GM20000 (cell line): Measurements from ENCODE around the gene SYT15.
A peak's percentile ranks its signal among the peaks of the same experiment; 100 is the strongest.

Experiments
- DNase-seq: peaks from one replicate; pipeline ENCODE4 v3.0.0; 2012; ENCODE audit warnings: low spot score
- TF ChIP-seq, protein P1 (sequence below): IDR thresholded peaks from 2 replicates; pipeline ENCODE4 v1.5.1; 2012; ENCODE audit warnings: mild to moderate bottlenecking, control low read depth; ENCODE audit errors: extremely low read depth, missing control alignments

SYT15 gene

DNA sequence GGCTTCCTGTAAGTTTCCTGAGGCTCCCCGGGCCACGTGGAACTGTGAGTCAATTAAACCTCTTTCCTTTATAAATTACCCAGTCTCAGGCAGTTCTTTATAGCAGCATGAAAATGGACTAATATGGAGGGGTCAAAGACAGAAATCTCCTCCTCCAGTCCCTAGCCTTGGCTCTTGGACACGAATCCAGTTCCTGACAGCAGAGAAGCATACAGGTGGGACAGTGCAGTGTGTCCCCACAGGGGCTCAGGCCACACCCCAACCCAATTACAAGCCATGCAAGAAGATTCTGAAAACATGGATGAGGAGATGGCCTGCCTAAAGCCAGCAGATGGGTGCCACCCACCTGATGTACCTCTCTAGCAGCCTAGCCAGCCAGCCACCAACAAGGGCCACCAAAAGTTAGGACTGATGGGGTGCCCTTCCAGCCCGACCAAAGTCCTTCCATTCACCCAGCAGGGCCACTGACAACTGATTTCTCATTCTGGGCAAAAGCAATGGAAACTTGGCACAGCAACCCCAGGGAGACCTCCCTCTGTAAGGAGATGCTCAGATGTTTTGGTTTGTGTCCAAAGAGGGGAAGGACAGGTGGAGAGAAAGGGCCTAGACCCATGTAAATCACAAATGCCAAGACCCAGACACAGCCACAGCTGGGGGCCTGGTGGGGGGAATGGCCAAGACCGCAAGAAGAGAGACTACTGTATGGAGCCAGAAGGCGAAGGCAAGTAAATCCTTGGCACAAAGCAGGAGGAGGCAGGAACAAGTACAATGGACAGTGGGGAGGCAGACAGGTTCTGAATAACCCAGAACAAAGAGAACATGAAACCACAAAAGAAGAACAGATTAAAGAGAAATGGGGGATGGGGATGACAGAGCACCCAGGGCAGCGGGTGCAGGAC is 36.1 kb upstream of the SYT15 start:
- DNase-seq, result no peak

GRCh38 chr10:46543466-46544377 is 35.2 kb upstream of the SYT15 start:
- DNase-seq, result no peak
- TF ChIP-seq, protein P1, sequence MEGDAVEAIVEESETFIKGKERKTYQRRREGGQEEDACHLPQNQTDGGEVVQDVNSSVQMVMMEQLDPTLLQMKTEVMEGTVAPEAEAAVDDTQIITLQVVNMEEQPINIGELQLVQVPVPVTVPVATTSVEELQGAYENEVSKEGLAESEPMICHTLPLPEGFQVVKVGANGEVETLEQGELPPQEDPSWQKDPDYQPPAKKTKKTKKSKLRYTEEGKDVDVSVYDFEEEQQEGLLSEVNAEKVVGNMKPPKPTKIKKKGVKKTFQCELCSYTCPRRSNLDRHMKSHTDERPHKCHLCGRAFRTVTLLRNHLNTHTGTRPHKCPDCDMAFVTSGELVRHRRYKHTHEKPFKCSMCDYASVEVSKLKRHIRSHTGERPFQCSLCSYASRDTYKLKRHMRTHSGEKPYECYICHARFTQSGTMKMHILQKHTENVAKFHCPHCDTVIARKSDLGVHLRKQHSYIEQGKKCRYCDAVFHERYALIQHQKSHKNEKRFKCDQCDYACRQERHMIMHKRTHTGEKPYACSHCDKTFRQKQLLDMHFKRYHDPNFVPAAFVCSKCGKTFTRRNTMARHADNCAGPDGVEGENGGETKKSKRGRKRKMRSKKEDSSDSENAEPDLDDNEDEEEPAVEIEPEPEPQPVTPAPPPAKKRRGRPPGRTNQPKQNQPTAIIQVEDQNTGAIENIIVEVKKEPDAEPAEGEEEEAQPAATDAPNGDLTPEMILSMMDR, result no peak

More for the DNA sequence above, 36.1 kb upstream of the SYT15 start:
- TF ChIP-seq, protein P1, result no peak

GRCh38 chr10:46544989-46545791 is 33.7 kb upstream of the SYT15 start:
- DNase-seq, result peak; percentile 72
- TF ChIP-seq, protein P1, result peak; percentile 17

- TF ChIP-seq, protein P1, result no peak
These were observed 32.9 kb upstream of the SYT15 start for GRCh38 chr10:46545861-46546590.

DNA sequence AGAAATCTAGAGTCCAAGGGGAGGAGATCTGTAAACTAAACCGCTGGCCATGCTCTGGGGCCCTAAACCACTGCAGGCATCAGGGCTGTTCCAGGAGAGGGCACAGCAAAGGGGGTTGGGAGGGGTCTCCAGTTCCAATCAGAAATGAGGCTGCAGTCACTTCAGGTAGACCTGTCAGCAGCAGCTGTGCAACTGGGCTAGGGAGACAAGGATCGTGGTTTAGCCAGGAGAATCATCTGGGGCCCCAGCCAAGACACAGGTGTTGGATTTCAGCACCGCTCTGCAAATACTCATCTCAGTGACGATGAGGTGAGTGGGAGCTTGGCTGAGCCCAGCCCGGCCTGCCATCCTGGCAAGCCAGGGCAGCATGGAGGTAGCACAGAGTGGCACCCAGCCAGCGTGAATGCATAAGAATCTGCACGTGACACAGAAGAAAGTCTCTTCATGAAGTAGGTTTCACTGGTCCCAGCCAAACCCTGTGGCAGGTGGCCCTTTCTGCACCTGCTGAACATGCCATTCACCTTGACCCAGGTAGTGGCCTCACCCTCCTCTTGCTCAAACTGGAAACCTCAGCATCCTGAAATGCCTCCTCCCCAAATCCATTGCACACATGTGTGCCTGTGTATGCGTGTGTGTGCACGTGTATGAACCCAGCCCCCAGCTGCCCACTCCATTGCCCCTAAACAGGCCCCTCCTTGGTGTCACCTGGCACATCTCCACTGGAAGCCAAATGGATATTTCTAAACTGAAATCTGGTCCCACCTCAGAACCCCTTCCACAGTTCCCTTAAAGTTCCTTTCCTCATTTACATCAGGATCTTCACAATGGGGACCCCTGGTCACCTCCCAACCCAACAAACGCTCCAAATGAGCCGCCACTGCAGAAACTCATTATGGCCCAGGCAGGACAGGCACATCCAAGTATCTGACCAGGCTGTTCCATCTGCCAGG is 32.1 kb upstream of the SYT15 start:
- DNase-seq, result no peak
- TF ChIP-seq, protein P1, result no peak

More at GRCh38 chr10:46545861-46546590, 32.9 kb upstream of the SYT15 start:
- peak; percentile 54 for DNase-seq
